Measurements from ENCODE around the gene TP63.

- TF ChIP-seq CTCF (IDR thresholded peaks at IDR 0.05; ENCODE audit: extremely low read depth in 1 of 2, insufficient read depth in 1 of 2, low read depth in 1 of 2, low read length in 2 of 2) (no peak), POLR2AphosphoS5 (IDR thresholded peaks at IDR 0.05; ENCODE audit: insufficient read depth, low read depth, low read length) (no peak), POLR2A (IDR thresholded peaks at IDR 0.05; ENCODE audit: low read depth, low read length) (no peak), JUN (IDR thresholded peaks at IDR 0.05; ENCODE audit: borderline replicate concordance, insufficient read depth, insufficient read length, low read depth) (no peak), MYC (IDR thresholded peaks at IDR 0.05; ENCODE audit: low read depth, low read length) (no peak), EZH2 (IDR thresholded peaks at IDR 0.05; ENCODE audit: borderline replicate concordance, low read depth, low read length, severe bottlenecking) (no peak), MAX (IDR thresholded peaks at IDR 0.05; ENCODE audit: insufficient read depth, insufficient read length) (no peak)
Observed at GRCh38 chr3:189588475-189589178, 42.6 kb upstream of the TP63 start.

Data from endothelial cell of umbilical vein (primary cell).